Fibroblast of lung (primary cell): ENCODE results near the gene RBL2. TPM values are rescaled to one million over a fixed set of nuclear protein-coding genes. Genes with fewer than 3 reads are reported as not detected.

ENCODE experiments used
- DNase-seq, 2 donors: peaks; one replicate each; pipeline versions ENCODE4 v3.0.0 to v3.0.0-alpha.2; 2010; ENCODE audit warnings: low read depth in 2 of 2
- H2AFZ ChIP-seq: 2 replicates; pipeline ENCODE4 v1.5.1; 2012; ENCODE audit warnings: low read length, control low read depth, inconsistent platforms
- H3K27ac ChIP-seq: 2 replicates; pipeline ENCODE4 v1.5.1; 2011; ENCODE audit warnings: low read length, control low read depth; ENCODE audit not compliant: insufficient read depth
- H3K27me3 ChIP-seq: 2 replicates; pipeline ENCODE4 v1.5.1; 2011; ENCODE audit warnings: mild to moderate bottlenecking, low read length; ENCODE audit not compliant: control insufficient read depth, insufficient read depth
- H3K36me3 ChIP-seq: 2 replicates; pipeline ENCODE4 v1.5.1; 2011; ENCODE audit warnings: low read length; ENCODE audit not compliant: control insufficient read depth, insufficient read depth
- H3K4me1 ChIP-seq: 2 replicates; pipeline ENCODE4 v1.5.1; 2011; ENCODE audit warnings: low read length; ENCODE audit not compliant: control insufficient read depth, insufficient read depth; ENCODE audit errors: extremely low read depth
- H3K4me2 ChIP-seq: 2 replicates; pipeline ENCODE4 v1.5.1; 2011; ENCODE audit warnings: low read length, control low read depth; ENCODE audit not compliant: insufficient read depth; ENCODE audit errors: extremely low read depth
- H3K4me3 ChIP-seq, 4 experiments: fragments of 200-600 bp in 1 of 4; sonication (generic) in 1 of 4; replicated peaks in 1 of 4; 2 replicates each; pipeline ENCODE4 v1.5.1; 2011 to 2016; ENCODE audit warnings: low read length in 4 of 4, low read depth in 3 of 4, mild to moderate bottlenecking in 3 of 4, control low read depth in 2 of 4, inconsistent platforms in 1 of 4, mixed read lengths in 1 of 4; ENCODE audit not compliant: insufficient read depth in 1 of 4; ENCODE audit errors: control extremely low read depth in 1 of 4
- H3K79me2 ChIP-seq: 2 replicates; pipeline ENCODE4 v1.5.1; 2012; ENCODE audit warnings: mild to moderate bottlenecking, low read length, inconsistent platforms; ENCODE audit not compliant: control insufficient read depth, insufficient read depth
- H3K9ac ChIP-seq: 2 replicates; pipeline ENCODE4 v1.5.1; 2011; ENCODE audit warnings: mild to moderate bottlenecking, low read length, control low read depth; ENCODE audit not compliant: insufficient read depth
- H3K9me3 ChIP-seq: 2 replicates; pipeline ENCODE4 v1.5.1; 2012; ENCODE audit warnings: low read depth, low read length; ENCODE audit not compliant: control insufficient read depth, insufficient read depth
- H4K20me1 ChIP-seq: 2 replicates; pipeline ENCODE4 v1.5.1; 2011; ENCODE audit warnings: low read length; ENCODE audit not compliant: control insufficient read depth, insufficient read depth; ENCODE audit errors: extremely low read depth
- EZH2 ChIP-seq: IDR thresholded peaks from 2 replicates; pipeline ENCODE4 v1.5.1; 2012; ENCODE audit warnings: low read length, control low read depth, mild to moderate bottlenecking; ENCODE audit errors: missing control alignments
- polyA plus RNA-seq, 2 donors: library from polyadenylated mRNA; depleted of rRNA in 1 of 2; stranded (reverse) in 1 of 2; unstranded in 1 of 2; fragments of >200 nt; gene quantifications; 2 replicates each; pipeline ENCODE4 v1.2.1, GENCODE V29; 2011 to 2012; ENCODE audit warnings: missing spikeins in 1 of 2
- total RNA-seq: library from RNA; depleted of rRNA; stranded (reverse); fragments of >200 nt; gene quantifications from 2 replicates; pipeline ENCODE4 v1.2.1, GENCODE V29; 2014
- TF ChIP-seq, protein P1 (sequence below), 2 donors: IDR thresholded peaks in 1 of 2; conservative IDR thresholded peaks in 1 of 2; 1 replicate in 1 of 2; 2 replicates in 1 of 2; pipeline ENCODE4 v1.5.1; 2011 to 2012; ENCODE audit warnings: low read length in 2 of 2, control low read depth in 1 of 2, inconsistent platforms in 1 of 2, low read depth in 1 of 2, mild to moderate bottlenecking in 1 of 2

Gene RBL2
- total and polyA plus RNA-seq, 2 donors (not counting 1 experiment from before 2014, with no cell fraction given) = 47.7 to 48.2 TPM

DNA sequence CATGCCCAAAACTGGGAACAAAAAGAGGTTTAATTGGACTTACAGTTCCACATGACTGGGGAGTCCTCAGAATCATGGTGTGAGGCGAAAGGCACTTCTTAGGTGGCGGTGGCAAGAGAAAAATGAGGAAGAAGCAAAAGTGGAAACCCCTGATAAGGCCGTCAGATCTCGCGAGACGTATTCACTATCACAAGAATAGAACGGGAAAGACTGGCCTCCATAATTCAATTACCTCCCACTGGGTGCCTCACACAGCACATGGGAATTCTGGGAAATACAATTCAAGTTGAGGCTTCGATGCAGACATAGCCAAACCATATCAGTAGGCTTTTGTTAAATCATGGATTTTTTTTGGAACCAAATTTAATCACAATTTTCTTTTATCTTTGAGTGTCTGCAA lies 24.4 kb downstream of the RBL2 start:
- Histone ChIP-seq H4K20me1 (no peaks in the 10 kb centered on the region), H3K9ac (no peak overlapping the region), H3K4me2 (no peak overlapping the region), H3K4me1 (no peaks in the 10 kb centered on the region), H3K27me3 (no peaks in the 10 kb centered on the region), H3K4me3 (no peak overlapping the region), H3K36me3 (peaks cover 4% of the 10 kb centered on the region), H2AFZ (no peak overlapping the region), H3K79me2 (no peaks in the 10 kb centered on the region), H3K27ac (no peak overlapping the region), H3K9me3 (no peaks in the 10 kb centered on the region)
- DNase-seq = no peak
- TF ChIP-seq, protein P1, sequence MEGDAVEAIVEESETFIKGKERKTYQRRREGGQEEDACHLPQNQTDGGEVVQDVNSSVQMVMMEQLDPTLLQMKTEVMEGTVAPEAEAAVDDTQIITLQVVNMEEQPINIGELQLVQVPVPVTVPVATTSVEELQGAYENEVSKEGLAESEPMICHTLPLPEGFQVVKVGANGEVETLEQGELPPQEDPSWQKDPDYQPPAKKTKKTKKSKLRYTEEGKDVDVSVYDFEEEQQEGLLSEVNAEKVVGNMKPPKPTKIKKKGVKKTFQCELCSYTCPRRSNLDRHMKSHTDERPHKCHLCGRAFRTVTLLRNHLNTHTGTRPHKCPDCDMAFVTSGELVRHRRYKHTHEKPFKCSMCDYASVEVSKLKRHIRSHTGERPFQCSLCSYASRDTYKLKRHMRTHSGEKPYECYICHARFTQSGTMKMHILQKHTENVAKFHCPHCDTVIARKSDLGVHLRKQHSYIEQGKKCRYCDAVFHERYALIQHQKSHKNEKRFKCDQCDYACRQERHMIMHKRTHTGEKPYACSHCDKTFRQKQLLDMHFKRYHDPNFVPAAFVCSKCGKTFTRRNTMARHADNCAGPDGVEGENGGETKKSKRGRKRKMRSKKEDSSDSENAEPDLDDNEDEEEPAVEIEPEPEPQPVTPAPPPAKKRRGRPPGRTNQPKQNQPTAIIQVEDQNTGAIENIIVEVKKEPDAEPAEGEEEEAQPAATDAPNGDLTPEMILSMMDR (conservative IDR thresholded peaks at IDR 0.05 in 1 of 2, IDR thresholded peaks at IDR 0.05 in 1 of 2; ENCODE audit: low read depth in 1 of 2, low read length in 2 of 2) = no peak

DNA sequence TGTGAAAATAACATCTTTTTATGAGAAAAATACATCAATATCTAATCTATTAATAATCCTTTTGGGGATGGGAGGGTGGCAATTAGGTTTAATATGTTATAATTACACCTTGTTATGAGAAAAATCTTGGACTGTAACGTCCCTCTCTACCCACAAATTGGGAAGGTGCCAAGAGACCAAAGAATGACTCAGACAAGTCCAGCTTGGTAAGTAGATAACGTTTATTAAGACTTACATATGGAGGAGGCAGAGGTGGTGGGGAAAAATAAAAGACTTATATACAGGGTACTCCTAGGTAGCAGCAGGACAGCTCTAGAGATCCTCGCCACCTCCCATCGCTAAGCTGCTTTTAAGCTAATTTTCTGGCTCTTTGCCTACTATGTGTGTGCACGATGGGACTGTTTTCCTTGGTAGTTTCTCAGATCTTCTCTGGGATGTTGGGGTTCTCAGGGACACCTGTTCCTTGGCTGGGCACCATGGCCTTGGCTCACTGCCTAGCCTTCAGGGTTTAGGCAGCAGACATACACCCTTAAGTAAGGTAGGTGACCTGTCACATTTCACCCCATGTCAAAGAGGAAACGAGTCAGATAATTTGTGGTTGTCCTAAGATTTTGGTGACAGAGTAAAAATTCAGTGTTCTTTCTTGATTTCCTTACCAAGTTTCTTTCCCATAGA lies 31.5 kb downstream of the RBL2 start:
- Histone ChIP-seq H4K20me1 (no peaks in the 10 kb centered on the region), H3K4me3 (no peak overlapping the region), H3K27ac (no peak overlapping the region), H2AFZ (no peak overlapping the region), H3K4me2 (no peak overlapping the region), H3K79me2 (no peaks in the 10 kb centered on the region), H3K4me1 (no peaks in the 10 kb centered on the region), H3K27me3 (no peaks in the 10 kb centered on the region), H3K9me3 (no peaks in the 10 kb centered on the region), H3K36me3 (no peaks in the 10 kb centered on the region), H3K9ac (no peak overlapping the region)
- TF ChIP-seq EZH2 = no peak
- TF ChIP-seq, protein P1 (conservative IDR thresholded peaks at IDR 0.05 in 1 of 2, IDR thresholded peaks at IDR 0.05 in 1 of 2; ENCODE audit: low read depth in 1 of 2, low read length in 2 of 2) = no peak
- DNase-seq = peak; percentile 82

DNA sequence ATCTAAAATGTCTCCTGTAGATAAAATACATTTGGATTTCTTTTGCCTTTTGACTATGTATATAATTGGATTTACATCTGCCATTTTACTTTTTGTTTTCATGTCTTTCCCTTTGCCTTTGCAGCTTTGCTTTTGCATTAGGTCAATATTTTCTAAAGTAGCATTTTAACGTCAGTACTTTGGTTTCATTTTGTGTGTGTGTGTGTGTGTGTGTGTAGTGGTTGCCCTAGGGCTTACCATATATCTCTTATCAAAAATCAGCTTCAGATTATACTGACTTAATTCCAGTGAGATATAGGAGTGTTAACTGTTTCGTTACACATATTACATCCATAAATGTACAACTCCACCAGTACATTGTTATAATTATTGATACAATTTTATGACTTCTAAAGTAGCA lies 42.6 kb downstream of the RBL2 start:
- Histone ChIP-seq H3K27ac (no peak overlapping the region), H4K20me1 (no peaks in the 10 kb centered on the region), H3K9me3 (no peaks in the 10 kb centered on the region), H3K4me1 (no peaks in the 10 kb centered on the region), H3K4me3 (no peak overlapping the region), H3K27me3 (no peaks in the 10 kb centered on the region), H3K79me2 (no peaks in the 10 kb centered on the region), H3K4me2 (no peak overlapping the region), H3K36me3 (no peaks in the 10 kb centered on the region), H3K9ac (no peak overlapping the region), H2AFZ (no peak overlapping the region)
- no peak for TF ChIP-seq EZH2
- TF ChIP-seq, protein P1 (conservative IDR thresholded peaks at IDR 0.05 in 1 of 2, IDR thresholded peaks at IDR 0.05 in 1 of 2; ENCODE audit: low read depth in 1 of 2, low read length in 2 of 2) = no peak
- no peak for DNase-seq
